ES-I3 (cell line): ENCODE data around the gene SYT1.

Experiments used
- H3K36me3 ChIP-seq: 2 replicates; pipeline ENCODE4 v1.6.1; 2013; ENCODE audit warnings: mild to moderate bottlenecking, low read length, control low read depth, moderate library complexity; ENCODE audit not compliant: insufficient read depth
- H3K4me1 ChIP-seq: 2 replicates; pipeline ENCODE4 v1.6.1; 2013; ENCODE audit warnings: mild to moderate bottlenecking, control low read depth, low read length; ENCODE audit not compliant: insufficient read depth
- H3K9ac ChIP-seq: 2 replicates; pipeline ENCODE4 v1.6.1; 2013; ENCODE audit warnings: low read depth, mild to moderate bottlenecking, low read length, moderate library complexity
- H3K9me3 ChIP-seq: 2 replicates; pipeline ENCODE4 v1.6.1; 2013; ENCODE audit warnings: mild to moderate bottlenecking, low read length, moderate library complexity; ENCODE audit not compliant: control insufficient read depth, insufficient read depth

SYT1 gene

DNA sequence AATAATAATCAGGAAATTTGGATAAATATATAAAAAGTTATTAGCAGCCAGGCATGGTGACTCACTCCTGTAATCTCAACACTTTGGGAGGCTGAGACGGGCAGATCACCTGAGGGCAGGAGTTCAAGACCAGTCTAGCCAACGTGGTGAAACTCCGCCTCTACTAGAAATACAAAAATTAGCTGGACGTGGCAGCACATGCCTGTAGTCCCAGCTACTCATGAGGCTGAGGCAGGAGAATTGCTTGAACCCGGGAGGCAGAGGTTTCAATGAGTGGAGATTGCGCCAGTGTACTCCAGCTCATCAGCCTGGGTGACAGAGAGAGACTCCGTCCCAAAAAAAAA, 64.5 kb downstream of the SYT1 start:
- no peaks in the 10 kb centered on the region; the same call in 1 of the 2 replicates for H3K4me1 ChIP-seq
- no peaks in the 10 kb centered on the region for H3K36me3 ChIP-seq
- no peak overlapping the region for H3K9ac ChIP-seq
- H3K9me3 ChIP-seq = no peaks in the 10 kb centered on the region

DNA sequence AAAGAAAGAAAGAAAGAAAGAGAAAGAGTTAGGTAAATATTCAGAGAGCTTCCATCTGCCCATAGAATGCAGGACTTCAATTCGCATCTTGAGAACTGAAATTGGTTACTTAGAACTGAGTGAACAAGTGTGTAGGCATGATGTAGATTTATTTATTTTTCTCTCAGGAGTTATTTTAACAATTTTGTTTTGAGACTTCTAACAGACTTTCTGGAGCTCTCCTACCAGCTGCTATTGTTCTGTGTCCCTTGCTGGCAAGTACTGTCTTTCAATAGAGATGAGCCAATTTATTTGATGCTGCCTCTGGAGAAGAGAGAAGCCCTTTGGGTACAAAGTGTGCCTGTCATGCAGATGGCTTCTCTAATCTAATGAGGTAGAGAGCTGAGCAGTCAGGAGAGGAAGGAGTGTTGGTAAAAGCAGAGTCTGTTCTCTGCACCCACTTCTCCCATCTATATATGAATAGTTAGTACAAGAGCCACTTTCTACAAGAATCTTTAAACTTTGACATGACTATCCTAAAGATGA, 67.0 kb downstream of the SYT1 start:
- Histone ChIP-seq H3K9ac (no peak overlapping the region), H3K9me3 (no peaks in the 10 kb centered on the region), H3K36me3 (no peaks in the 10 kb centered on the region), H3K4me1 (no peaks in the 10 kb centered on the region; the same call in 1 of the 2 replicates)

DNA sequence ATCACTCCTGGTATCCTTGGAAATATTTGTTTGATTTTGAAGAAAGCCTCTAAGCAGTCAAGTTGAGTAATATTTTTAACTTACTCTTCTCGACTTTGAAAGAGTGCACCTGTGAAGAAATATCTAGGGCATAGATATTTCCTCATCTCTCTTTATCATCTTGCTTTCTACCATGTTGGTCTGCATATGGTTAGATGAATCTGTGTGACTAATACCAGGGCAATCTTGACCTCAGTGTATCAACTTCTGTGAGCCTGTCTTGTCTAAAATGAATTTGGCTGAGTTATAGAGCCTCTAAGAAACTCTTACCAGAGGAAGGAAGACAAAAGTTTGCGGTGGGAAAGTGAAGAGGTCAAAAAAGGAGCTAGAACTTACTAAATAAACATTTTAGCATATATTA, 68.4 kb downstream of the SYT1 start:
- Histone ChIP-seq H3K36me3 (no peaks in the 10 kb centered on the region), H3K9me3 (no peaks in the 10 kb centered on the region), H3K4me1 (no peaks in the 10 kb centered on the region; the same call in 1 of the 2 replicates), H3K9ac (no peak overlapping the region)

DNA sequence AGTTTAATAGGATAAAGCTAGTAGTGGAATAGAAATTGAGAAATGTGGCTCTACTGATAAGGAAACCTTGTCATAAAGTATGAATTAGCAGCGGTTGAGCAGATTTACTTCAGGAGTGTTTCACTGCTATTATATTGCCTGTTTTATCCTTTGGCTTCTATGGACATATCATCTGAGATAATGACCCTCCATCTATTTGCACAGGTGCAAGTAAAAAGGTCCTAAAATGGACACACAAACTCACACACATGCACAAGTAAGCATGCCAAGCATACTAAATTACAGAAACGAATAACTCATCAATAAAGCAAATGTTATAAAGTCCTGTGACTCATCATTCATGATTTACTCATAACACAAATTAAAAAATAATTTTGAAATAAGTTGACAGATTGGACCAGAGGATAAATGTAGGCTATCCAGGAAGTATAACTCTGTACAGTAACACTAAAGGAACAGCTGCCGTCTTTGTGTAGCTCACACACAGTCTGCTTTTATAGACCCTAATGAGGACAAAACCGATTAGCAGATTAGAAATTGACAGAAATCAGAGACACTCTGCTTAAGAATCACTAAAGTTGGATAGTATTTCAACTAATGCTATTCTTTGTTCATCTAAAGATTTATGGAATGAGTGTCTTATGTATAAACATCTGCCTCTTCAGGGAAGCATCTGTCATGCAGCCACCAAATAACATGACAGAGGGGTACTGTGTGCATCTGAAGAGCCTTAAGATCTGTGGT, 73.9 kb downstream of the SYT1 start:
- Histone ChIP-seq H3K4me1 (no peaks in the 10 kb centered on the region), H3K9me3 (no peaks in the 10 kb centered on the region), H3K36me3 (0 out of 2 replicates have a peak, but pooled peaks cover 10% of the 10 kb centered on the region), H3K9ac (no peak overlapping the region)

DNA sequence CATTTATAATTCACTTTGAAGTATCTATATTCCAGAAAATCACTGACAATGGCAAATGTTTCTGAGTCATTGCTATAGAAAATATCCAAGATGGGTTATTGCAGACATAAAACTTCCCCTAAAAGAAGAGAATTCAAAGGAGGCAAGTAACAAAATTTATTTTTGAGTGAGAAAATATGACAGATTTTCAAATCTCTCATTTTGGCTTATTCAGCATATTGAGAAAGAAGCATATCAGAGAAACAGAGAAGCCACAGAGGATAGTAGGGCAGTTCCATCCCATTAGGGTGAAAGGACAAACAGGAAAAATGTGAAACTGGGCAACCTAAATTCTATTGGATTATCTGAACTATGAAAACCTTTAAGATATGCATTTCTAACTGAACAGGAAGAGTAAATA, 85.0 kb downstream of the SYT1 start:
- Histone ChIP-seq H3K4me1 (no peaks in the 10 kb centered on the region), H3K9me3 (no peaks in the 10 kb centered on the region), H3K36me3 (peaks cover 3% of the 10 kb centered on the region)

DNA sequence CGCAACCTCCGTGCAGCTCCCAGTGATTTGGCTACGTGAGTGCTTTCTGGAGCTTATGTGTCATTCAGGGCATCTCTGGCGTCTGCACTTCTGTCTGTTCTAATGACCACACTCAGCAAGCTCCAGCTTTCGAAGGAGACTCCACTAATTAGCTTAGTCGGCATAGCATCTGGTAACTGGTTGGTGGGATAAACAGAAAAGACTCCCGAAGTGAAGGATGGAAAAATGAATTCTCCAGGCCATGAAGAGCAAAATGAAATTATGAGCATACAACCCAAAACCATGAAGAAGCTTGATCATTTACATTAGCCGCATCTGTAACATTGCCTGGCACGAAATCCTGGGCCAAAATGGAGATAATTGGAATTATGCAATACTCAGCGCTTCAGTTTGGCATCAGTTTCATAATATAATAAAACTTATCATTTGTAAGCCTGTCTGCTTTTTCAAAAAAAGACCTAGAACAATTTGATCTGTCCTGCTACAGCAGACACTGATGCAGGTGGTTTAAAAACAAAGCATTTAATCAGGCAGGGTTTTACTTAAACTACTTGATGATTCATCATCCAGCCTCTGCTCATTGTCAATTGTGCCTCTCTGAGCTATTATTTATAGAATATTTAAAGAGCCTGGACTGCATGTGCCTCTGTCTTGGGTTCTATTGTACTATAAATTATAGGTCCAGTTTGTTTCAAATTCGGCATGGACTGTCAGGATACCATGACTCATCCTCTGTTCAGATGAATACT, 87.4 kb downstream of the SYT1 start:
- Histone ChIP-seq H3K9ac (no peak overlapping the region), H3K4me1 (no peaks in the 10 kb centered on the region), H3K36me3 (peaks cover 3% of the 10 kb centered on the region), H3K9me3 (no peaks in the 10 kb centered on the region)

More for the DNA sequence above, 85.0 kb downstream of the SYT1 start:
- H3K9ac ChIP-seq = no peak overlapping the region

DNA sequence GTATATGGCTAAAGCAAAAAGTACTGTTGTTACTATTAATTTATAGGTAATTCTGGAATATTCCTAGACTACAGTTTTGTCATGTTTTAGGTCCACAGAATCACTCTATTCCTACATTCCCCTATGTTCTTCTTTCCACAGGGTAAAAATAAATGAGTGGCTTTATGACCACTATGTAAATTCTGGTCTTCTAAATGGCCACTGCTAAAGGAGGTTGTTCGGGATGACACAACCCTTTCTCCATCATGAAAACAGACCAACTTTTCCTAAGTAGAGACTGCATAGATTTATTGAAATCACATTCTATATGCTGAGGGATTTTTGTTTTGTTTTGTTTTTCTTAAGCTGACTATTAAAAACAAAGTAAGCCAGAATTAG, 88.0 kb downstream of the SYT1 start:
- no peak overlapping the region for H3K9ac ChIP-seq
- H3K36me3 ChIP-seq = peaks cover 3% of the 10 kb centered on the region
- no peaks in the 10 kb centered on the region for H3K4me1 ChIP-seq
- no peaks in the 10 kb centered on the region for H3K9me3 ChIP-seq

DNA sequence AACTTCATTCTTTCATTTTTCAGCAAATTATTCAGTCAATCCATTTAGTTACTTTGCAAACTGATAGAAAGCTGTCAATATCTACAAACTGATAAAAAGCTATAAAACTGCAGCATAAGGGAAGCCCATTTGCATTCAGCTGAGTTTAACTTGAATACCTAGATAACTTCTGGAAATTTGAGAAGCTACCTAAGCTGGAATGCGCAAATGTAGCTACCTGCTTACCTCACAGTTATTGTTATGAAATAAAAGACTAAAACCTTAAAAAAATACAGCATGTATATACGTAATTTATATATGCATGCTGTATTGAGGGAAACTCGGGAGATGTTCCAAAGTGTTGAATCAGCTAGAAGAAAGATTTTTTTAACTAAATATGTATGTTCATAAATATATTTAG, 94.4 kb downstream of the SYT1 start:
- H3K4me1 ChIP-seq = no peaks in the 10 kb centered on the region
- H3K9me3 ChIP-seq = no peaks in the 10 kb centered on the region
- no peak overlapping the region for H3K9ac ChIP-seq
- H3K36me3 ChIP-seq = no peaks in the 10 kb centered on the region

DNA sequence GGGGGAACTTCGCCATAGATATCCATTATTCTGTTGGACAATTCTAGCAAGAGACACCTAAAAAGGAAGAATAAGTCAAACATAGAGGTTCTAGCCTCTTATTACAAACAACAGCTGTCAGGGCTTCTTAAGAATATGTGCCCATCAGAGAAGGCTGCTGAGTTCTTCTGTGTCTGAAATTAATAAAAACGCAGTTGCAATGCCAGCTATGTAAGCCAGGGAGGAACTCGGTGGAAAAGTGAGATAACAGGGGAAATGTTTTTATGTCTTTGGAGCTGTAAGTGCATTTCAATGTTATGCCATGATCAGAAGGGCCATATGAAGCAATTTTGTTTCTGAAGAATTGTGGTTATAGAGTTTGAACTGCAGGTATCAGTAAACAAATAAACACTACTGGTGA, 95.0 kb downstream of the SYT1 start:
- H3K9ac ChIP-seq = no peak overlapping the region
- no peaks in the 10 kb centered on the region for H3K4me1 ChIP-seq
- no peaks in the 10 kb centered on the region for H3K36me3 ChIP-seq
- no peaks in the 10 kb centered on the region for H3K9me3 ChIP-seq

DNA sequence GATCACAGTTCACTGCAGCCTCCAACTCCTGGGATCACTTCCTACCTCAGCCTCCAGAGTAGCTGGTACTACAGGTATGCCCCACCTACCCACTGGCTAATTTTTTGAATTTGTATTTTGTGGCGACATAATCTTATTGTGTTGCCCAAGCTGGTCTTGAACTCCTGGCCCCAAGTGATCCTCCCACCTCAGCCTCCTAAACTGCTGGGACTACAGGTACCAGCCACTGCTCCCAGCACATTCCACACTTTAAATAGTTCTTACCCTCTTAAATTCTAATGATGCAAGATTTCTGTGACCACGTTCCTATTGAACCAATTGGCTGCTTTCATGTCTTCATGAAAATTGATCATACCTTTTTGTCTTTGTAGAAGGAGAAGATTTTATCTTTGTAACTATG, 96.6 kb downstream of the SYT1 start:
- H3K36me3 ChIP-seq = no peaks in the 10 kb centered on the region
- no peaks in the 10 kb centered on the region for H3K4me1 ChIP-seq
- no peak overlapping the region for H3K9ac ChIP-seq
- no peaks in the 10 kb centered on the region for H3K9me3 ChIP-seq

DNA sequence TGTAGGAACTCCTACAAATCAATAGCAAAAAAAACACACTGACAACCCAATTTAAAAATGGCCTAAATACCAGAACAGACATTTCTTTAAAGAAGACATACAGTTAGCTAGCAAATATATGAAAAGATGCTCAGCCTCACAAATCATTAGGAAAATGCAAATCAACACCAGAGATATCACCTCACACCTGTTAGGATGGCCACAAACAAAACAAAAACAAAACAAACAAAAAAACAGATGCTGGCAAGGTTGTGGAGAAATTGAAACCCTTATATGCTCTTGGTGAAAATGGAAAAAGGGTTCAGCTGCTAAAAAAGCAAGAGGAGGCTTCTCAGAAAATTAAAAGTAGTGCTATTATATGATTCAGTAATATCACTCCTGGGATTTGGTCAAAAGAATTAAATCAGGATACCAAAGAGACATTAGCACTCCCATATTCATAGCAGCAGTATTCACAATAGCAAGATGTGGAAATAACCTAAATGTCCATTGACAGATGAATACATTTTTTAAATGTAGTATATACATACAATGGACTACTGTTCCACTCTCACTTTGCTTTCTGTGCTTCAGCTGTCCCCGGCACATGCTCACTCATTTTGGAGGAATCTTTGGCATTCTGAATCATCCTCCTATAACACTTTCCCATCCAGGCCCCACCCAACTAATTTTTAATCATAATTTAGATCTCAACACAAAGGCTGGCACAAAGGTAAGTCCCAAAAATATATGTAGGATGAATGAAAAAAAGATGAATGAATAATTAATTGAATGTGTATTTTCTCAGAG, 99.1 kb downstream of the SYT1 start:
- Histone ChIP-seq H3K9me3 (no peaks in the 10 kb centered on the region), H3K36me3 (no peaks in the 10 kb centered on the region), H3K4me1 (no peaks in the 10 kb centered on the region), H3K9ac (no peak overlapping the region)

DNA sequence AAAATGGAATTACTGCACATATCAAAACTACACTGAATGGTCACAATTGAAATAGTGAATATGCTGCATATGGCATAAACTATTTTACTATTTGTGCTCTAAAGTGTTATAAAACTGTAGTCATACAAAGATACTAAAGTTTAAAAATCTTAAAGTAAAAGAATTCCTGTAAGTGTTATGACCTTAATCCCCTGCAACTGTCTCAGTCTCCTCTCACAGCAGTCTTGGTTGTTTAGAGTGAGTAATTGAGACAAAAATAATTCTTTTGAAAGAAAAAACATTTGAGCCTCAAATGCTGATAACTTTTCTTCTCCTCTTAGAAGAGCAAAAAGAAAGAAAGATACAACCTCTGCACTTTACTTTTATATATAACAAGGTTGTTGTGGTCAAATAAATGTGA, 99.9 kb downstream of the SYT1 start:
- Histone ChIP-seq H3K36me3 (no peaks in the 10 kb centered on the region), H3K9me3 (no peaks in the 10 kb centered on the region), H3K4me1 (no peaks in the 10 kb centered on the region), H3K9ac (no peak overlapping the region)

DNA sequence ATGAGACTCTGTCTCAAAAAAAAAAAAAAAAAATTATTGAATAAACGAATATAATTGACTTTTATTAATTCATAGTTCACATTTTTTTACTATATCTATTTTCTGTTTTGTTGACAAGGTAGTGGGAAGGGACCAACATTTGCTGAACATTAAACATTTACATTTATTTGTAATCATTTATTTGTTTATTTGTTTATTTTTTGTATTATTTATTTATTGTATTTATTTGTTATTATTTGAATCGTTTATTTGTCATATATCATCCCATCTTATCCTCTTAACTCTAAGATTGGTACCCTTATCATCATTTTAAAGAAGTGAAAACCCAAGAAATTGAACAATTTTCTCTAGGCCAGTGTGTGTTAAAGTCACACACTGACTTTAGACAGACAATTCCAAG, 101.5 kb downstream of the SYT1 start:
- Histone ChIP-seq H3K9ac (no peak overlapping the region), H3K36me3 (no peaks in the 10 kb centered on the region), H3K4me1 (no peaks in the 10 kb centered on the region), H3K9me3 (no peaks in the 10 kb centered on the region)

DNA sequence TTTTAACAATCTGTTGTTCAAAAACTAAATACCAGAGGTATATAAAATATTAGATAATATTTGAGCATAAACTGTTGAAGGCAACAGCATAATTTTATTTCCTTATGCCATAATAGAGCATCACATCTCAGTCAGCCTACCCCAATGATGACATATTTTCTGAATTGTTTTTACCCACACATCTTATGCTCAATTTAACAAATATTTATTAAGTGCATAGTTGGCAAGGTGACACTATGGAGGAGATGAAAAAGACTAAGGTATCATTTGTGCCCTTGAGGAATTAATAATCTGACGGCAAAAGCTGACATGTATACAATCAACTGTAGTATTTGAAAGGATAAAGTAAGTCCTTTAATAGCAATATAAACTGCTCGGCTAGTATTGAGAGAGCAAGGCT, 102.4 kb downstream of the SYT1 start:
- Histone ChIP-seq H3K9me3 (no peaks in the 10 kb centered on the region), H3K9ac (no peak overlapping the region), H3K36me3 (no peaks in the 10 kb centered on the region), H3K4me1 (no peaks in the 10 kb centered on the region)
